ENCODE results near the gene RNF220. TPM values are rescaled to one million over a fixed set of nuclear protein-coding genes. Genes with fewer than 3 reads are reported as not detected.
A peak's percentile ranks its signal among the peaks of the same experiment; 100 is the strongest.

The RNF220 gene
- total and polyA plus RNA-seq, 2 of the 13 experiments (the other 11 are each of a cell fraction or from before 2014, with no cell fraction given), result 48.2 to 72.1 TPM

- TF ChIP-seq CBX1 (IDR thresholded peaks at IDR 0.05; ENCODE audit: low read depth) (peak; percentile 89), POLR2AphosphoS5 (IDR thresholded peaks at IDR 0.05; ENCODE audit: low read depth, low read length) (peak; percentile 79), TAF15 (IDR thresholded peaks at IDR 0.05; ENCODE audit: low read depth, low read length, poor library complexity, severe bottlenecking) (no peak), ZNF710 (CRISPR knock-in tag; IDR thresholded peaks at IDR 0.05; ENCODE audit: borderline replicate concordance) (peak; percentile 98), KMT2B (CRISPR knock-in tag; IDR thresholded peaks at IDR 0.05) (peak; percentile 57), ZNF136 (CRISPR knock-in tag; IDR thresholded peaks at IDR 0.05; ENCODE audit: low read depth) (no peak), RBM39 (IDR thresholded peaks at IDR 0.05; ENCODE audit: low read depth, low read length, poor library complexity, severe bottlenecking) (no peak), SRSF4 (IDR thresholded peaks at IDR 0.05; ENCODE audit: low read depth, low read length, poor library complexity, severe bottlenecking) (no peak), IKZF1 (IDR thresholded peaks at IDR 0.05) (no peak), ZNF615 (CRISPR knock-in tag; IDR thresholded peaks at IDR 0.05; ENCODE audit: borderline replicate concordance) (no peak), ARHGAP35 (CRISPR knock-in tag; IDR thresholded peaks at IDR 0.05; ENCODE audit: borderline replicate concordance) (peak; percentile 57; the same call in 1 of the 2 replicates), CCAR2 (optimal IDR thresholded peaks at IDR 0.05; ENCODE audit: low read depth, low read length) (no peak), YEATS2 (CRISPR knock-in tag; IDR thresholded peaks at IDR 0.05; ENCODE audit: borderline replicate concordance) (peak; percentile 38; the same call in 1 of the 2 replicates), EHMT2 (IDR thresholded peaks at IDR 0.05; ENCODE audit: borderline replicate concordance, low read depth, low read length) (peak; percentile 93), KDM4B (CRISPR knock-in tag; IDR thresholded peaks at IDR 0.05) (no peak), CSRNP2 (CRISPR knock-in tag; conservative IDR thresholded peaks at IDR 0.05; ENCODE audit: low read depth) (no peak), ZNF670 (CRISPR knock-in tag; IDR thresholded peaks at IDR 0.05; ENCODE audit: borderline replicate concordance) (peak; percentile 98)
- TF ChIP-seq, protein P1, sequence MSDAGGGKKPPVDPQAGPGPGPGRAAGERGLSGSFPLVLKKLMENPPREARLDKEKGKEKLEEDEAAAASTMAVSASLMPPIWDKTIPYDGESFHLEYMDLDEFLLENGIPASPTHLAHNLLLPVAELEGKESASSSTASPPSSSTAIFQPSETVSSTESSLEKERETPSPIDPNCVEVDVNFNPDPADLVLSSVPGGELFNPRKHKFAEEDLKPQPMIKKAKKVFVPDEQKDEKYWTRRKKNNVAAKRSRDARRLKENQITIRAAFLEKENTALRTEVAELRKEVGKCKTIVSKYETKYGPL (CRISPR knock-in tag; IDR thresholded peaks at IDR 0.05), result no peak
- TF ChIP-seq, protein P2, sequence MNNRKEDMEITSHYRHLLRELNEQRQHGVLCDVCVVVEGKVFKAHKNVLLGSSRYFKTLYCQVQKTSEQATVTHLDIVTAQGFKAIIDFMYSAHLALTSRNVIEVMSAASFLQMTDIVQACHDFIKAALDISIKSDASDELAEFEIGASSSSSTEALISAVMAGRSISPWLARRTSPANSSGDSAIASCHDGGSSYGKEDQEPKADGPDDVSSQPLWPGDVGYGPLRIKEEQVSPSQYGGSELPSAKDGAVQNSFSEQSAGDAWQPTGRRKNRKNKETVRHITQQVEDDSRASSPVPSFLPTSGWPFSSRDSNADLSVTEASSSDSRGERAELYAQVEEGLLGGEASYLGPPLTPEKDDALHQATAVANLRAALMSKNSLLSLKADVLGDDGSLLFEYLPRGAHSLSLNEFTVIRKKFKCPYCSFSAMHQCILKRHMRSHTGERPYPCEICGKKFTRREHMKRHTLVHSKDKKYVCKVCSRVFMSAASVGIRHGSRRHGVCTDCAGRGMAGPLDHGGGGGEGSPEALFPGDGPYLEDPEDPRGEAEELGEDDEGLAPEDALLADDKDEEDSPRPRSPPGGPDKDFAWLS (CRISPR knock-in tag; IDR thresholded peaks at IDR 0.05; ENCODE audit: borderline replicate concordance), result no peak
- TF ChIP-seq, protein P3, sequence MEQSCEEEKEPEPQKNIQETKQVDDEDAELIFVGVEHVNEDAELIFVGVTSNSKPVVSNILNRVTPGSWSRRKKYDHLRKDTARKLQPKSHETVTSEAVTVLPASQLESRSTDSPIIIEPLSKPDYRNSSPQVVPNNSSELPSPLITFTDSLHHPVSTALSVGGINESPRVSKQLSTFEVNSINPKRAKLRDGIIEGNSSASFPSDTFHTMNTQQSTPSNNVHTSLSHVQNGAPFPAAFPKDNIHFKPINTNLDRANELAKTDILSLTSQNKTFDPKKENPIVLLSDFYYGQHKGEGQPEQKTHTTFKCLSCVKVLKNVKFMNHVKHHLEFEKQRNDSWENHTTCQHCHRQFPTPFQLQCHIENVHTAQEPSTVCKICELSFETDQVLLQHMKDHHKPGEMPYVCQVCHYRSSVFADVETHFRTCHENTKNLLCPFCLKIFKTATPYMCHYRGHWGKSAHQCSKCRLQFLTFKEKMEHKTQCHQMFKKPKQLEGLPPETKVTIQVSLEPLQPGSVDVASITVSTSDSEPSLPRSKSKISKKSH (CRISPR knock-in tag; IDR thresholded peaks at IDR 0.05; ENCODE audit: borderline replicate concordance), result no peak
Measured at GRCh38 chr1:44681905-44682882, 277.1 kb downstream of the RNF220 start (continued).
